CD4-positive, alpha-beta T cell treated with Interleukin-4 for 1 hour (primary cell): Measurements from ENCODE around the gene HSD11B1.
"Not testable (repeated sequence)": the region's sequence is repeated elsewhere in the genome, so short reads cannot be mapped to it uniquely, and the experiment has no call there.

Source experiments
- DNase-seq, 2 donors: peaks; one replicate each; pipeline ENCODE4 v3.0.0-alpha.2; 2020 to 2022

Gene HSD11B1

DNA sequence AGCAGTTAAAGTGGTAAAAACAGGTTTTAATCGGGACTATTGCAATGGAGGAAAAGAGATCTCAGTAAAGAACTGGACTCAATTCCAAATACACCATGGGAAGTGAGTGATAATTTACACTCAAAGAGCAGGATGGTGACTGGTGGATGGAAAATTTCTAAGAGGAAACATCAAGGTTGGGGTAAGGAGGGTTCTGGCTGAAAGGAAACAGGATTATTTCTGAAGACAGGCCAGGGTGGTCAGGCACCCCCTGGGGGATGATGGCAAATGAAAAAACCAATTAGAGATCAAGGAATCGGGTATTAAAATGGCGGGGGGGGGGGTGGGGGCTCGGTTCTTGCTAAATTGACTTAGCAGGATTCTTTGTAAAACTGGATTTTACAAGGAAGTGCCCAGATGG is 12.3 kb upstream of the HSD11B1 start:
- DNase-seq: no peak

DNA sequence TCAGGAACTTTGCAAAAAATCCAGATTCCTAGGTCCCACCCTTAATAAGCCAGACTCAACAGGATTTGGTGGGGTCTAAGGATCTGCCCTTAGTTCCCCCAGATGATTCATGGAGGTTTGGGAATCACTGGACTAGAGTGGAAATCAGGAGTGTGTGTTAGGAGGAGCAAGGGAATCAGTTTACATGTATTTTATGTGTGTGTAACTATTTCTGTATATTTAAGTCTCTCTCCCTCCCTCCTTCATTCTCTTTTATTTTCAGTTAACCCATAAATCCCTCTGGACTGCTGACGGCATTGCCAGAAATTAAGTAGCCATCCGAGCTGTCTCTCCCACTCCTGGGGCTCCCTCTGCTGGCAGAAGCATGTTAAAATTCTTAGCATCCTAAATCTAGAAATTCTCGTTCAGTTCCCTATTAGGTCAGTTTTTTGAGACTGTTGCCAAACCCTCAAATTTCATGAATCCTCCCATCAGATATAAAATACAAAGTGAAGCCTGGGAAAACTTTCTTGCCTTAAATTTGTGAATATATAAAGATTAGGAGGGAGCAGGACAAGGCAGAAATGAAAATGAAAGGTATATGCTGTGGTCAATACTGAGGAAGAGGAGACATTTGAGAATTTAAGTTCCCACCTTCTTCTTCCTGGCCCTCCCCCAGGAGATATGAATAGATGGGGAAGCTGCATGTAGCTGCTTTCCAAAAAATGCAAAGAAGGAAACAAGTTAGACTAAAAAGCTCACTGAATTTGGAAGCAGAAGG is 11.7 kb upstream of the HSD11B1 start:
- peak; percentile 71 to 72 for DNase-seq

DNA sequence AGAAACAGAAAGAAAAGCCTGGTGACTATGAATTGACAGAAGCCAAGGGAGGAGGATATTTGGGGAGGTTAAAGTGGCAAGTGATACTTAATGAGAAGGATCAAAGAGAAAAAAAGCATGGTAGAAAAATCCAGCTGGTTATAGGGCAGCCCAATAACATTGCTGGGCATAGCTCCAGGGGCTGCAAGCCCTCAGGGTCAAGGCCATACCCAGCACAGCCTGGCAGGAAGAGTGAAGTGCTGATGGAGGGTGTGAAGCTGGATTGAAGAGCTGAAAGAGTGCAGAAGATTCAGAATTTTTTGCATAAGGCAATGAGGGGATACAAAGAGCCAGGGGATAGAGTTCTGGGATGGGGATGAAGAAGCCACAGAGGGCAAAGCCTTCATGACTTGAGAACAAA is 8.0 kb upstream of the HSD11B1 start:
- DNase-seq: no peak

DNA sequence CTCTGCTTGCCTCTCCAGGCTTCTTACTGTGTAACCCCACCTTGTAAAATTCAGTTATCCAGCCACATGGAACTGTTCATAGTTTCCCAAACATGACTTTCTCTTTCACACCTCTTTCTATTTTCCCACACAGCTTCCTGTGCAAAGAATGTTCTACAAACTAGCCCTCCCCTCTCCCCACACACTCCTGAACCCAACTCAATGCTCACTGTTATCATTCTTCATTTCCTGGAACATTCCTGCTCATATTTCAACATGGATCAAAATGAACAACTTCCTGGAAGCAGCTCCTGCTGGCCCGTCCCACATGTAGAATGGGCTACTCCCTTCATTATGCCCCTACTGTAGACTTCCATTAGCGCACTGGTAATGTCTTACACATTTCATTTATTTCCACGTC is 7.5 kb upstream of the HSD11B1 start:
- DNase-seq: no peak

DNA sequence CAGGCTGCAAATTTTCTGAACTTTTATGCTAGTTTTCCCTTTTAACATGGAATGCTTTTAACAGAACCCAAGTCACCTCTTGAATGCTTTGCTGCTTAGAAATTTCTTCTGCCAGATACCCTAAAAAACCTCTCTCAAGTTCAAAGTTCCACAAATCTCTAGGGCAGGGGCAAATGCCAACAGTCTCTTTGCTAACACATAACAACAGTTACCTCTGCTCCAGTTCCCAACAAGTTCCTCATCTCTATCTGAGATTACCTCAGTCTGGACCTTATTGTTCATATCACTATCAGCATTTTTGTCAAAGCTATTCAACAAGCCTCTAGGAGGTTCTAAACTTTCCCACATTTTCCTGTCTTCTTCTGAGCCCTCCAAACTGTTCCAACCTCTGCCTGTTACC is 4.0 kb upstream of the HSD11B1 start:
- not testable (repeated sequence) for DNase-seq

DNA sequence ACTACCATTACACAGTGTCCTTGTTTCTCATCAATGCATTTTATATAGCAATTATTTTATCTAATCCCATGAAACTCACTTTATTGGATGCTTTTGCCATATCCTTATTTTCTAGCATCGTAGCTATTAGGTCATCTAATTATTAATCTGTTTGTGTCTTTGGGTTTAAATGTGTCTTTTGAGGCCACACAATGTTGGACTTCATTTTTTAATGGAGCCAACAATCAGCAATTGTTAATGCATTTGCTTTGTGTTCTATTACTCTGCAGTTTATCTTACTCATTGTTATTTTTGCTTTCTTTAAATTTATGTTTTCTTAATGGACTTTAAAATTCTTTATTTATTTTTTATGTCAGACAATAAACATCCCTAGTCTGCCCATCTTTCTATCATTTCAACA is 1.8 kb upstream of the HSD11B1 start:
- DNase-seq: no peak

DNA sequence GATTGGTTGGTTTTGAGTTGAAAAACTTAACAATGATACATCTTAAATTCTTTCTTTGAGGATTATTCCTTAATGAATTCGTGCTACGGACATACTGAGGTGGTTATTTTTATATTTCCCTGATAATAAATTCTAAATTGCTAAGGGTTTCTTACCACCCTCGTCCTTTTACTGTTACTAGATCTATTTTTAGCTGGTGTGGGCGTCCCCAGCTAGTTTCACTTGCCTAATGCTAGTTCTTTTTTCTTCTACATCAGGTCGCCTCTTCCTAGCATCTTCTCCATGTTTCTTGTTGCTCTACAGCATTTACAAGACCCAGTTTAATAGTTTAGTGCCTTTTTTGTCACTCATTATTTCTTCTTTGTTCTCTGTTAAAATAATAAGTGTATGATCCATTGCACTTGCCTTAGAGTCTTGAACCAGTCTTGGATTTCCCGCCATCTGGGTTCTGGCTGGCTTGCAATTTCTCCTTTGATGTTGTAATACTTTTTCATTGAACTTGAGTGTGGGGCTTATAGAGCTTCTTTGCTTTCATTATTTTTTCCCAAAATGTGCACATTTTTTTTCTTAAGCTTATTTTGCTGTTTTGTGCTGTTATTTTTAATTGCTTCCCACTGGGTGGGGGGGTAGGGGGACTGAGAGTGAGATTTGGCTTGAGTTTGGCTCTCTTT is 677 bp upstream of the HSD11B1 start:
- DNase-seq: no peak

DNA sequence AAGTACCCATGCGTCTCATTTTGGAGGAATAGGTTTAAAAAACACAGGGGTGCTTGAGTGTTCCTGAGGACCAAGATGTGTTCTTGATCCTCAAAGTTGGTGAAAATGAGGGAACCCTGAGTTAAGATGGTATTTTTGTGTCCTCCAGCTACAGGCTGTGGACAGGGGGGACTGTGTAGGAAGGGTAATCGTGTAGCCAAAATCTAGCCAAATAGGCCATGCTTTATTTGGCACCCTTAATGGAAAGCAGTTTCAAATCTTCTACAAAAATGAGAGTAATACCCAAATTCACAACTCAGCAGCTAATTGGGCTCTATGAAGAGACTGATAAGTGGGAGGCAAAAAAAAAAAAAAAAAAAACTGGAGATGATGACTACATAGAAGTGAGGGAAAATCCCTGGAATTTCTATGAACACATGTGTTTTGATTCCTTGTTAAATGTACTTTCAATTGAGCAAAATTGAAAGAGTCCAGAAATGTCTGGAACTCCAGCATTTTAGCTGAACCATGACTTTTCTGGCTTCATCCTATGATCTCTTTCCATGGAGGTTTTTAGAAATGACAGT is 470 bp downstream of the HSD11B1 start:
- DNase-seq: no peak

DNA sequence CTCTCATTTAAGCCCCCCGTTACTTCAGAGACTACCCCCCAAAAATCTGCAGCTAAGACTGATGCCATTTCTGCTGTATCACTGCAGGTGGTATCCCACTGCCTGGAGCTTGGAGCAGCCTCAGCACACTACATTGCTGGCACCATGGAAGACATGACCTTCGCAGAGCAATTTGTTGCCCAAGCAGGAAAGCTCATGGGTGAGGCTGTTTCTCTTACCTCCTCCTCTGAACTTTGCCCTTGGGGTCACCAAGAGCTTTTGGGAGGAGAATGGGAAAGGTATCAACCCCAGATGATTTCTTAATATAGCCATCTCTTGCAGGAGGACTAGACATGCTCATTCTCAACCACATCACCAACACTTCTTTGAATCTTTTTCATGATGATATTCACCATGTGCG is 2.0 kb downstream of the HSD11B1 start:
- DNase-seq: no peak

DNA sequence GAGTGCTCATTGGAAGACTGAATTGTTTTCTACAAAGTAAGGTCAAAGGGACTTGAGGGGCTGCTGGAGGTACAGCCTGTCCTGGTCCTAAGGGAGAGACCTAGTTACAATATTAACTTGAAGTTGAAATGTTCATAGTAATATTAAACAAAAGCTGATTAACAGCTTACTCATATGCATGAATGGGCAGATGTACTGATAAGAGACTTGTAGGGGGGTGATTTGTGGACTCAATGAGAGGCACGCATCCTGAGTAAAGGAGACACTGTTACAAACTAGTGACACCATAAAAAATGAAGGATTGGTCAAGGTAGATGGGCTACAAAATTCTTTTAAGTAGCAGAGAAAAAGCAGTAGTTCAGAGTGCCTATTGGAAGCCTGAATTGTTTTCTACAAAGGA is 2.7 kb downstream of the HSD11B1 start:
- DNase-seq: no peak

DNA sequence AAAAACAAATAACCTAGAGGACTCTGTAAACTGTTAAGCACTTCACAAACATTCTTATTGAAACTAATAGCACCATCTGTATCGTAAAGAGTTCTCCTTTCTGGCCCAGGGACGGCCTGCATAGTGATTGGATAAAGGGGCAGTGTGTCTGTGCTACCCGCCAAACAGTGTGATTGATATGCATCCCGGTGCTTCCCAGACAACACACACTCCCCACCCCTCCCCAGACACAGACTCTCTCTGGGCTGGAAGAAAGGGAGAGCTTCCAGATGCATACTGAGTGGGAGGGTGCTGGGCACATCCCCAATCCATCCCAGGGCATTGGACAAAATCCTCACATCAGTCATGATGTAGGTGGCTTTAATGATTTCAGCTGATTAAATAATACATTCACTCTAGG is 3.7 kb downstream of the HSD11B1 start:
- no peak for DNase-seq

DNA sequence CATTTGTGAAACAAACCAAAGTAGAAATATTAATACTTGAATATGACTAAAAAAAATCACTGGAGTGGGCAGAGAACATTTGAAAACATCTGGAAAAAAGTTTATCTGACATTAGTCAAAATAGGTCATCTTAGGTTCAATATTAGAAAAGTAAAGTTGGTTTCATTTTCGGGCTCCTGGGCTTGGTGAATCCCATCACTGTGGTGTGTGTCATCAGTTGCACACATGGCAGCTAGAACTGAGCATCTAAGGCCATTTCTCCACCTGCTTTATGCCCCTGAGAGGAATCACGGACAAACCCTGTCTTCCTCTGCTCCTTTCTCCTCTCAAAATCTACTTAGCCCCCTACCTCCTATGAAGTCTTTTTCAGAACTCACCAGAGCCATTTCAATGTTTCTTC is 5.4 kb downstream of the HSD11B1 start:
- no peak for DNase-seq

DNA sequence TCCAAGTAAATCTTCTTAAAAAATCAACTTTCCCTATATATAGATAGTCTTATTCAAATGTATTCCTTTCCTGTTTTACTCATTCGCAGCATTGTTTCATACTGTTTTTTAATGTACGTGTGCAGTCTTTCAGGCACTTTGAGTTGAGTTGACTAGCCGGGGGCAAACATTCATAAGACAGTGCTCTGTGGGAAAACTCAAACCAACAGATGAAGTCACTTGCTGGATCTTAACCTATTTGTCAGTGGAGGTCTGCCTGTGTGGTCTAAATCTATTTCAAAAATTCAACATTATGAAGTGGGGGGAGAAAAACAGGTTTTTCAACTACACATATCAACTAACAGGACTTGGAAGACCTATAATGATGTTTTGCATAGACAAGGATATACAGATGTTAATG is 6.2 kb downstream of the HSD11B1 start:
- no peak for DNase-seq

DNA sequence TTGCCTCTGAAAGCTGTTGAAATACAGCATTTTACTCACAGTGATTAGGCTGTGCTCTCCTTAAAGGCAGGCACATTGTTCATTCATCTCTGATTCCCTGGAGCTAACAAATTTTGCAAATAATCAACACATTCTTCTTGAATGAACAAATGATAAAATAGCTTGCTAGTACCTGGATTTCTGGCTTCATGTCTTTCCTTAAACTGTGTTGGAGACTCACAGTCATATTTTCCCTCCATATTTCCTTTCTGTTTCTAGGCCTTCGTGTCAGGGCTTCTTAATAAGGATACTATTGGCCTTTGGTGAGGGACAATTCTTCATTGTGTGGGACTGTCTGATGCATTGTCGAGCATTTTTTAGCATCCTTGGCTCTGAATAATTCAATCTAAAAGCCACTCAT is 9.7 kb downstream of the HSD11B1 start:
- DNase-seq: no peak

DNA sequence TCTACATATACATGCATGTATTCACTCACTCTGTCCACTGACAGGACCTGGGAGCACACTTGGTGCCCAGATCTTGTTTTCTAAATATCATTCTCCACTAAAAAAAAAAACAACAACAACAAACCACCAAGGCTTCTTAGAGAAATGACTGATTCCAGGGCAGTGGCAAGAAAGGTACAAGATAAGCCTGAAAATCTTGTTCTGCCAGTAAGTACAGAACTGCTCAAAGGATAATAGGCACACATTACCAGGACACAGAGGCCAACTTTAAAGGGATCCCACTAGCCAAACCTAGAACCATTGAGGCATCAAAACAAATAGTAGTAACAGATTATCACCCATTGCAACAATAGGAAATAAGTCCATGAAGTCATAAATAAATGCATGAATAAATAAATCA is 10.7 kb downstream of the HSD11B1 start:
- DNase-seq: no peak

DNA sequence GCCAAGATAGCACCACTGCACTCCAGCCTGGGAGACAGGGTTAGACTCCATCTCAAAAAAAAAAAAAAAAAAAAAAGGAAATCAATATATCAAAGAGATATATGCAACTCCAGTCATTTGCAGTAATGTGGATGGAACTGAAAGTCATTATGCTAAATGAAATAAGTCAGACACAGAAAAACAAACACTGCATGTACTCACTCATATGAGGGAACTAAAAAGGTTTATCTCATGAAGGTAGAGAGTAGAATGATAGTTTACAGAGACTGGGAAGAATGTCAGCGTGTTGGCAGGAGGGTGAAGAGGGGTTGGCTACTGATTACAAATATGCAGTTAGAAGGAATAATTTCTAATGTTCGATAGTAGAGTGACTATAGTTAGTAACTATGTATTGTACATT is 13.2 kb downstream of the HSD11B1 start:
- DNase-seq: no peak

DNA sequence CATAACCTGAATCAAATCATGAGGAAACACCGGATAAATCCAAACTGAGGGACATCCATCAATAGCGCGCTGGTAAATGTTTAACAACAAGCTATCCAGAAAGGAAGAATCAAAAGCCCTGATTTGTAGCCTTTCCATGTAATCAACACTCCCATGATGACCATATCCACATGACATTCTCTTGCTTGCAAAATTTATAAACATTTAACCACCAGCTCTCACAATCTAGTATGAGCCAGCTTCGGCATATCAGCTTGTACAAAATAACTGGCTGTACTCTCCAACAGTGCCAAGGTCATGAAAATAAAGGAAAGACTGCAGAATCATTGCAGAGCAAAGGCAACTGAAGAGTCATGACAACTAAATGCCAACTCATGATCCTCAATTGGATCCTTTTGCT is 15.7 kb downstream of the HSD11B1 start:
- DNase-seq: no peak

DNA sequence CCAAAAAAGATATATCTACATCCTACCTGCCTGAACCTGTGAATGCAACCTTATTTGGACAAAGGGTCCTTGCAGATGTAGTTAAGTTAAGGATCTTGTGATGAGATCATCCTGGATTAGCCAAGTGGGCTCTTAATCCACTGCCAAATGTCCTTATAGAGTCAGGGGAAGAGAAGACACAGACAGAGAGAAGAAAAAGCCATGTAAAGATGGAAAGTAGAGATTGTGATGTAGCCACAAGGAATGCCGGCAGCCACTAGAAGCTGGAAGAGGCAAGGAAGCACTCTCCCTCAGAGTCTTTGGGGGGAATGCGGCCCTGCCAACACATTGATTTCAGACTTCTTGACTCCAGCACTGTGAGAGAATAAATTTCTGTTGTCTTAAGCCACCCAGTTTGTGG is 16.2 kb downstream of the HSD11B1 start:
- no peak for DNase-seq

DNA sequence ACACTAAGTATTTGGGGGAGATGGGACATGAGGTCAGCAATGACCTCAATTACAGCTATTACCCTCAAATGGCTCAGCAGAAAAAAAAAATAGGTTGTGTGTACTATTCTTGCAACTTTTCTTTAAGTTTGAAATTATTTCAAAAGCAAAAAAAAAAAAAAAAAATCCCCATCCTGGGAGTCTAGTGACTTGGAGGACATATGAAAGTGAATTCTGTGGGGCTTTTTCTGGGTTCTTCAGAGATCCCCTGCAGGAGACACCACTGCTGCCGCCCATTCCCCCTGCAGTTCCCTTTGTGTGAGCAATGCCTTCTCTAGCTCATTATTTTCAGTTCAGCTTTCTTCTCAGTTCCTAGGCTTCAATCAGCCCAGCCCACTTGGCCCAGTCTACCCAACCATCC is 16.7 kb downstream of the HSD11B1 start:
- DNase-seq: no peak

DNA sequence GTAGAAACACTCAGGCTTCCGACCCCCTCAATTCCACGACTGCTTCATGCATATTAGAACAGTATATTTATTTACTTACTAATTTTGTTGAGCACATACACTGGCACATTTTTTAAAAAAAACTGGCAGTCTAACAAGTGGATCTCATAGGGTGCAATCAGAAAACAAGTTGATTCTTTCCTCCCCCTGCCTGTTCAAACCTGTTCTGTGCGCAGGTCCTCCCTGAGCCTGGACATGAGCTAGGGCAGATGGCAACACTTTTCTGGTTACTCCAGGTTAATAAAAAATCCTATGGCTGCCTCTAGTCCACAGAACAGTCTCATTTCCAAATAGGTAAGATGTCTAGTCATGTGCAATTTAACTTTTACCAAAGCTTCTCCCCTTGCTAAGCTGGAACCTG is 18.6 kb downstream of the HSD11B1 start:
- DNase-seq: no peak

DNA sequence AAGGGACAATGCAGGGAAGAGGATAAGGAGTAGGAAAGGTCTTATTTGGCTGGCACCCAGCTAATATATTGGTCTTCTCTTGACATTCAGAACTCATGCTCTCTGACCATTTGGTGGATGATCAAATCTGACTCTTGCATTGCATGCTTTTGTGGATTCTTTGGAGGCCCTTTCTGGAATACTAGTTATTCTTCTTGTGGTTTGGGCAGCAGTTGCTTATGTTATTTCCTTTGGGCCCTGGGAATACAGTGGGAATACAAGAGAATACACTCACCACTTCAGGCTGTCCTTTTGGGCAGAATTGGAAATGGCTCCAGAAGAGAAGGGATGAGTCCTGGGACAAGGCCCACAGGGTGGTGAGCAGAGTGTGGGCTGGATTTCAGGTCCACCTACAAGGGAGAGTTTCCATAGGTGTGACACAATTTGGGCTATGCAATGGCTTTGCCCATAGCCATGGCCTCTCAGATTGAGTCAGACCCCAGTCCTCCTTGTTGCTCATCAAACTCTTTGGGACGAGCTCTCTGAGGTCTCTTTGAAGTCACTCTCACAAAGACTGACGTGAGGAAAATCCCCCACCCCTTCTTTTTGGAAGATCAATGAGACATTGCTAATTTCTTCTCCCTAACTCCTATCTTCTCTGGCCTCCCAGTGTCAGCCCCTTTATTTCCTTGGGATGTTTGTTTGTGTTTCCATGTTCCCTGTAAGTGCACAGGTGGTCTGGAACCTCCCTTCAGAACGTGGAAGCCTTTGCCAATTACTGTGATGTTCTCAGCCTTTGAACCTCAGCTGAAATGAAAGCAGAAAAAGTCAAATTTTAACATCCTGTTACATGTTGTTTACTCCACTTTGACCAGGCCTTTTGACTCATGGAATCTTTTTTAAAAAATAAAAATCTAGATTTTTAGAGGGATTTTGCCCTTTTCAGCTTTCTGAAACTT is 19.4 kb downstream of the HSD11B1 start:
- DNase-seq: no peak

DNA sequence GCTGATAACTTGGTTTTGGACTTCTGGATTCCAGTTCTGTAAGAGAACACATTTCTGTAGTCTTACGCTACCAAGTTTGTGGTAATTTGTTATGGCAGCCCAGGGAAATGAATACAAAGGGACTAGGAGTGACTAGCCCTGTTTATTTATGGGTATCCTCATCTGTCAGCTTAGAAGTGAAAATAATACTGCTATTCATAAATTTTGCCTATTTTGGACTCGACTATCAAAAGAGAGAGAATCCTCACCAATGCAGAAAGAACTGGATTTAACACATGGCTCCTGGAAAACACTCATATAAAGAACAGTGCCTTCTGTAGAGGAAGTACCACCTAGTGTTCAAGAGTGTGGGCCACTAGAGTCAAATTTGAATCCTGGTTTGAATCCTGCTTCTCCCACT is 22.6 kb downstream of the HSD11B1 start:
- no peak for DNase-seq

DNA sequence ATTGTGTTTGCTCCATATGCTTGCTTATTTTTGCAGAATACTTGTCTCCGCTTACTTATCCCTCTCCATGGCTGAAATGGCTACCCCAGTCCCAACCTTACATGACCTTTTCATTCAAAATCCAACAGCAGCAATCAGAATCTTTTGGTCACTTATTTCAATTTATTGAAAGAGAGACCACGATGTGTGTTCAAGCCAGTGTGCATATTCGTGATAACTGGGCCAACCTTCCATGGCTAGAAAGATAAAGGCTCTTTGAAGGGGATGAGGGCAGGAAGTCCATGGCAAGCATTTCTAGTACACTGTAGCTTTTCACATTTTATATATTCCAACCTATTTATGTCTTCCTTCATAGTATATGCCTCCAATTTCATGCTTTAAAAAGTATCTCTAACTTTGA is 23.1 kb downstream of the HSD11B1 start:
- no peak for DNase-seq
